Measurements from ENCODE around the gene ZNF579. TPM values are rescaled to one million over a fixed set of nuclear protein-coding genes. Genes with fewer than 3 reads are reported as not detected.
"Not testable (repeated sequence)": the region's sequence is repeated elsewhere in the genome, so short reads cannot be mapped to it uniquely, and the experiment has no call there.

ZNF579 gene
- total RNA-seq, 6 donors from 2014 or later, result 3.5 to 19.2 (median 8.4) TPM

- Histone ChIP-seq H3K27ac (no peak overlapping the region), H3K36me3 (peaks cover 3 to 16% (median 11%) of the 10 kb centered on the region in 4 donors), H3K27me3 (peaks cover 0 to 6% (median 0%) of the 10 kb centered on the region in 4 donors), H3K4me1 (peaks cover 25 to 28% (median 27%) of the 10 kb centered on the region in 4 donors), H3K4me3 (no peak overlapping the region), H3K9me3 (no peaks in the 10 kb centered on the region)
- ATAC-seq (ENCODE audit: low FRiP score in 2 of 2) (no peak), DNase-seq (no peak)
- TF ChIP-seq CTCF (IDR thresholded peaks at IDR 0.05) (no peak), EP300 (IDR thresholded peaks at IDR 0.05) (no peak), POLR2A (IDR thresholded peaks at IDR 0.05) (no peak), POLR2AphosphoS5 (IDR thresholded peaks at IDR 0.05) (no peak)
- 85 to 91% methylated on average over 8 of the region's 8 CpGs for WGBS, 2 donors
These were observed 8.1 kb upstream of the ZNF579 start for GRCh38 chr19:55588738-55589137.

GRCh38 chr19:55586976-55587668 is 6.5 kb upstream of the ZNF579 start:
- Histone ChIP-seq H3K9me3 (no peaks in the 10 kb centered on the region), H3K27me3 (peaks cover 0 to 6% (median 0%) of the 10 kb centered on the region in 4 donors), H3K27ac (peak overlapping the region; percentile 31 to 62 (median 40)), H3K4me3 (peak overlapping the region in 3 of 4 donors; percentile 33 to 44 (median 41)), H3K4me1 (peaks cover 25 to 34% (median 31%) of the 10 kb centered on the region in 4 donors), H3K36me3 (peaks cover under 1 to 3% (median 2%) of the 10 kb centered on the region in 4 donors)
- 1 to 3% methylated on average over 18 to 40 of the region's 40 CpGs for WGBS, 2 donors
- DNase-seq (peak; percentile 96 to 99), ATAC-seq (ENCODE audit: low FRiP score in 2 of 2) (peak; percentile 94)
- TF ChIP-seq EP300 (IDR thresholded peaks at IDR 0.05) (no peak), POLR2AphosphoS5 (IDR thresholded peaks at IDR 0.05) (peak in 1 of 2 donors; percentile 35), POLR2A (IDR thresholded peaks at IDR 0.05) (peak in 1 of 4 donors; percentile 22), CTCF (IDR thresholded peaks at IDR 0.05) (no peak)

GRCh38 chr19:55585658-55586339 is 5.2 kb upstream of the ZNF579 start:
- 4% methylated on average over 23 to 35 of the region's 36 CpGs for WGBS, 2 donors
- Histone ChIP-seq H3K4me3 (peak overlapping the region in 3 of 4 donors; percentile 25 to 43 (median 34)), H3K9me3 (no peaks in the 10 kb centered on the region), H3K36me3 (no peaks in the 10 kb centered on the region), H3K4me1 (peaks cover 38 to 47% (median 40%) of the 10 kb centered on the region in 4 donors), H3K27ac (peak overlapping the region; percentile 32 to 73 (median 62)), H3K27me3 (peaks cover 0 to 6% (median 0%) of the 10 kb centered on the region in 4 donors)
- peak; percentile 50 to 82 for ATAC-seq (ENCODE audit: low FRiP score in 2 of 2)
- TF ChIP-seq POLR2A (IDR thresholded peaks at IDR 0.05), result no peak
- no peak for TF ChIP-seq CTCF (IDR thresholded peaks at IDR 0.05)
- TF ChIP-seq POLR2AphosphoS5 (IDR thresholded peaks at IDR 0.05), result no peak
- TF ChIP-seq EP300 (IDR thresholded peaks at IDR 0.05), result no peak
- DNase-seq, result peak; percentile 89 to 91

- peaks cover 0 to 6% (median 0%) of the 10 kb centered on the region in 4 donors for H3K27me3 ChIP-seq
- no peak for DNase-seq
- peaks cover 39 to 54% (median 41%) of the 10 kb centered on the region in 4 donors for H3K4me1 ChIP-seq
- no peaks in the 10 kb centered on the region for H3K9me3 ChIP-seq
- WGBS, 2 donors, result 80 to 97% methylated on average over 10 to 11 of the region's 11 CpGs
- H3K36me3 ChIP-seq, result no peaks in the 10 kb centered on the region
- H3K27ac ChIP-seq, result peak overlapping the region in 3 of 4 donors; percentile 61 to 73 (median 62)
- ATAC-seq (ENCODE audit: low FRiP score in 2 of 2), result no peak
- no peak overlapping the region for H3K4me3 ChIP-seq
- TF ChIP-seq CTCF (IDR thresholded peaks at IDR 0.05) (no peak), EP300 (IDR thresholded peaks at IDR 0.05) (no peak), POLR2A (IDR thresholded peaks at IDR 0.05) (no peak), POLR2AphosphoS5 (IDR thresholded peaks at IDR 0.05) (no peak)
These were observed 4.2 kb upstream of the ZNF579 start for GRCh38 chr19:55584871-55585270.

- not testable (repeated sequence) for H3K36me3 ChIP-seq; H3K27me3 ChIP-seq; H3K9me3 ChIP-seq; DNase-seq; ATAC-seq (ENCODE audit: low FRiP score in 2 of 2); H3K4me3 ChIP-seq
- 62 to 64% methylated on average over 8 of the region's 8 CpGs for WGBS, 2 donors
- Histone ChIP-seq H3K4me1 (peaks cover 39 to 60% (median 44%) of the 10 kb centered on the region in 4 donors), H3K27ac (peak overlapping the region in 3 of 4 donors; percentile 19 to 73 (median 62))
These were observed 3.2 kb upstream of the ZNF579 start for GRCh38 chr19:55583897-55584296.

- 65 to 71% methylated on average over 4 of the region's 4 CpGs for WGBS, 2 donors
- H3K9me3 ChIP-seq; H3K4me3 ChIP-seq; H3K27me3 ChIP-seq; DNase-seq; ATAC-seq (ENCODE audit: low FRiP score in 2 of 2): not testable (repeated sequence)
- Histone ChIP-seq H3K4me1 (peaks cover 33 to 53% (median 38%) of the 10 kb centered on the region in 4 donors), H3K27ac (peak overlapping the region; percentile 31 to 95 (median 66)), H3K36me3 (peaks cover 3 to 21% (median 13%) of the 10 kb centered on the region in 4 donors)
These were observed 1.6 kb upstream of the ZNF579 start for GRCh38 chr19:55582284-55582683.

All from upper lobe of left lung (tissue), 6 donors.